Measurements from ENCODE around the gene BACE1. TPM values are rescaled to one million over a fixed set of nuclear protein-coding genes. Genes with fewer than 3 reads are reported as not detected.
"Not testable (repeated sequence)": the region's sequence is repeated elsewhere in the genome, so short reads cannot be mapped to it uniquely, and the experiment has no call there.

BACE1 gene
- total and polyA plus RNA-seq, 7 donors, result 1.8 to 24.6 (median 13.2) TPM

- Histone ChIP-seq H3K27ac (no peak overlapping the region), H3K4me1 (no peaks in the 10 kb centered on the region), H3K36me3 (peaks cover 0 to 36% (median 3%) of the 10 kb centered on the region in 4 donors), H3K27me3 (no peaks in the 10 kb centered on the region), H3K9me3 (no peaks in the 10 kb centered on the region), H3K4me3 (no peak overlapping the region)
- TF ChIP-seq, protein P1, sequence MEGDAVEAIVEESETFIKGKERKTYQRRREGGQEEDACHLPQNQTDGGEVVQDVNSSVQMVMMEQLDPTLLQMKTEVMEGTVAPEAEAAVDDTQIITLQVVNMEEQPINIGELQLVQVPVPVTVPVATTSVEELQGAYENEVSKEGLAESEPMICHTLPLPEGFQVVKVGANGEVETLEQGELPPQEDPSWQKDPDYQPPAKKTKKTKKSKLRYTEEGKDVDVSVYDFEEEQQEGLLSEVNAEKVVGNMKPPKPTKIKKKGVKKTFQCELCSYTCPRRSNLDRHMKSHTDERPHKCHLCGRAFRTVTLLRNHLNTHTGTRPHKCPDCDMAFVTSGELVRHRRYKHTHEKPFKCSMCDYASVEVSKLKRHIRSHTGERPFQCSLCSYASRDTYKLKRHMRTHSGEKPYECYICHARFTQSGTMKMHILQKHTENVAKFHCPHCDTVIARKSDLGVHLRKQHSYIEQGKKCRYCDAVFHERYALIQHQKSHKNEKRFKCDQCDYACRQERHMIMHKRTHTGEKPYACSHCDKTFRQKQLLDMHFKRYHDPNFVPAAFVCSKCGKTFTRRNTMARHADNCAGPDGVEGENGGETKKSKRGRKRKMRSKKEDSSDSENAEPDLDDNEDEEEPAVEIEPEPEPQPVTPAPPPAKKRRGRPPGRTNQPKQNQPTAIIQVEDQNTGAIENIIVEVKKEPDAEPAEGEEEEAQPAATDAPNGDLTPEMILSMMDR (IDR thresholded peaks at IDR 0.05), result no peak
- TF ChIP-seq EP300 (IDR thresholded peaks at IDR 0.05) (no peak), POLR2A (IDR thresholded peaks at IDR 0.05) (no peak), POLR2AphosphoS5 (IDR thresholded peaks at IDR 0.05) (no peak)
- intact Hi-C loops (cut with DNase I), result no loop called here
- WGBS, 2 donors, result 94 to 96% methylated on average over 4 of the region's 4 CpGs
- no peak for DNase-seq
Measured at GRCh38 chr11:117271208-117271607, 44.8 kb downstream of the BACE1 start.

DNA sequence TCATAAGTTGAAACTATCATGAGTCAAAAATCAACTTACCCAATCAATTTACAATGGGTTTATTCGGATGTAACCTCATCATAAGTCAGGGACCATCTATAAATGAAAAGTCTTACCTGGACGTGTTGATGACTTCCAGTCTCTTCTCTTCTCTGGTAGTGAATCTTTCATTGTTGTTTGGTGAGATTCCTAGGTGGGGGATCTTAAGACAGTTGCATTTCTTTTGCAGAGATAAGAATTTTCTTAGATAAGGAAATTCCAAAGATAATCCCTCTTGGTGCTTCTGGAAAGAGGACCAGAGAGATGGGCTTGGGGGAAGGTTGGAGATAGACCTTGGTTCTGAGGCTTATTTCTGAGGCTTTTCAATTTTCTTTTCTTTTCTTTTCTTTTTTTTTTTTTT, 46.2 kb downstream of the BACE1 start:
- Histone ChIP-seq H3K27ac (no peak overlapping the region), H3K36me3 (peaks cover 0 to 41% (median 5%) of the 10 kb centered on the region in 4 donors), H3K27me3 (no peaks in the 10 kb centered on the region), H3K4me3 (no peak overlapping the region), H3K9me3 (no peaks in the 10 kb centered on the region), H3K4me1 (no peaks in the 10 kb centered on the region)
- TF ChIP-seq POLR2A (IDR thresholded peaks at IDR 0.05), result no peak
- no peak for TF ChIP-seq POLR2AphosphoS5 (IDR thresholded peaks at IDR 0.05)
- TF ChIP-seq, protein P1 (IDR thresholded peaks at IDR 0.05), result no peak
- TF ChIP-seq EP300 (IDR thresholded peaks at IDR 0.05), result no peak
- 94 to 96% methylated on average over 2 of the region's 2 CpGs for WGBS, 2 donors
- intact Hi-C loops (cut with DNase I), result no loop called here
- DNase-seq, result no peak

- no peak for DNase-seq
- intact Hi-C loops (cut with DNase I), result no loop called here
- no peaks in the 10 kb centered on the region for H3K27me3 ChIP-seq
- no peak for TF ChIP-seq POLR2AphosphoS5 (IDR thresholded peaks at IDR 0.05)
- TF ChIP-seq, protein P1 (IDR thresholded peaks at IDR 0.05), result no peak
- no peak for TF ChIP-seq EP300 (IDR thresholded peaks at IDR 0.05)
- no peak for TF ChIP-seq POLR2A (IDR thresholded peaks at IDR 0.05)
- no peak overlapping the region for H3K4me3 ChIP-seq
- H3K9me3 ChIP-seq, result no peaks in the 10 kb centered on the region
- 80 to 90% methylated on average over 2 of the region's 2 CpGs for WGBS, 2 donors
- peaks cover 0 to 53% (median 11%) of the 10 kb centered on the region in 4 donors for H3K36me3 ChIP-seq
- no peaks in the 10 kb centered on the region for H3K4me1 ChIP-seq
- no peak overlapping the region for H3K27ac ChIP-seq
Measured at GRCh38 chr11:117265745-117266144, 50.3 kb downstream of the BACE1 start.

GRCh38 chr11:117264624-117265323, 51.3 kb downstream of the BACE1 start:
- H3K36me3 ChIP-seq, result peaks cover 0 to 54% (median 11%) of the 10 kb centered on the region in 4 donors
- H3K4me1 ChIP-seq; H3K4me3 ChIP-seq; DNase-seq; intact Hi-C loops (cut with DNase I); H3K9me3 ChIP-seq; H3K27me3 ChIP-seq; H3K27ac ChIP-seq: not testable (repeated sequence)
- WGBS, 2 donors, result 90 to 93% methylated on average over 7 of the region's 7 CpGs

DNA sequence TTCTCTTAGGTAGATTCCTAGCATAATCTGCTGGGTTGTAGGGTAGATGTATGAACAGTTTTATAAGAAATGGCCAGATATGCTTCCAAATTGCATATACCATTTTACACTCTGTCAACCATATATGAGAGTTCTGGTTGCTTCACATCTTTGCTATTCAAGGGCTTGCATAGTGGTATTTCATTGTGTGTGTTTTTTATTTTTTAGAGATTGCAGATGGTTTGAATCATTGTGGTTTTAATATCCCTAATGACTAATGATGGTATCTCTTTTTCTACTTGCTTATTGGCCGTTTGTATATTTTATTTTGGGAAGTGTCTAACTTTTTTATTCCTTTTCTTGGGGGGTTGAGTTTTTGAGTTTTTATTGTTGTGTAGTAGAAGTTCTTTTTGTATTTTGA, 56.6 kb downstream of the BACE1 start:
- Histone ChIP-seq H3K4me1 (no peaks in the 10 kb centered on the region), H3K27me3 (no peaks in the 10 kb centered on the region), H3K36me3 (peaks cover 0 to 53% (median 7%) of the 10 kb centered on the region in 4 donors), H3K27ac (no peak overlapping the region), H3K9me3 (no peaks in the 10 kb centered on the region), H3K4me3 (no peak overlapping the region)
- intact Hi-C loops (cut with DNase I), result no loop called here
- WGBS, 2 donors, result 76 to 78% methylated on average over 1 of the region's 1 CpG
- TF ChIP-seq POLR2A (IDR thresholded peaks at IDR 0.05) (no peak), EP300 (IDR thresholded peaks at IDR 0.05) (no peak), POLR2AphosphoS5 (IDR thresholded peaks at IDR 0.05) (no peak)
- TF ChIP-seq, protein P1 (IDR thresholded peaks at IDR 0.05), result no peak
- no peak for DNase-seq

Measured in sigmoid colon (tissue), 7 donors.